ENCODE results near the gene CSMD2.
"Not testable (repeated sequence)": the region's sequence is repeated elsewhere in the genome, so short reads cannot be mapped to it uniquely, and the experiment has no call there.

CSMD2 gene

GRCh38 chr1:34055818-34056217 is 109.2 kb downstream of the CSMD2 start:
- no peak for DNase-seq (ENCODE audit: low read depth in 4 of 4, low spot score in 1 of 4)

GRCh38 chr1:34054920-34055319 is 110.1 kb downstream of the CSMD2 start:
- DNase-seq (ENCODE audit: low read depth in 4 of 4, low spot score in 1 of 4) = no peak

GRCh38 chr1:34053660-34054059 is 111.4 kb downstream of the CSMD2 start:
- DNase-seq (ENCODE audit: low read depth in 4 of 4, low spot score in 1 of 4) = no peak

DNA sequence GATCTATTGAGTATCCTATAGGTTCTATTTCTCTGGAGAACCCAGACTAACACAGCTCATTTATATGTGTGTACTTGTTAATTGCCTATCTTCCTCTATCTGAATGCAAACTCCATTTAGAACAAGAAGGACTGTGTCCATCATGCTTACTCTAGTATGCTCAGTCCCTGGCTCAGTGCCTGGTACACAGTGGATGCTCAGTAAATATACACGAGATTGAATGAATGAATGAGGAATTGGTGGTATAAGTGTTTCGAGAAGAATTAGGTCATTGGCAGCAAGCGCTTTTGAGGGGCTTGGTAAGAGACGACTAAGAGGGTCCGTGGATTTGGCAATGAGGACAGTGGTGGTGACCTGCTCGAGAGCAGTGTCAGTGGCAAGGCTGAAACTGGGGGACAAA is 112.5 kb downstream of the CSMD2 start:
- DNase-seq (ENCODE audit: low read depth in 4 of 4, low spot score in 1 of 4) = no peak

GRCh38 chr1:34050709-34051485 is 114.1 kb downstream of the CSMD2 start:
- no peak for DNase-seq (ENCODE audit: low read depth in 4 of 4, low spot score in 1 of 4)

GRCh38 chr1:34049994-34050393 is 115.0 kb downstream of the CSMD2 start:
- no peak for DNase-seq (ENCODE audit: low read depth in 4 of 4, low spot score in 1 of 4)

GRCh38 chr1:34049477-34049876 is 115.6 kb downstream of the CSMD2 start:
- DNase-seq (ENCODE audit: low read depth in 4 of 4, low spot score in 1 of 4) = no peak

- DNase-seq (ENCODE audit: low read depth in 4 of 4, low spot score in 1 of 4) = no peak
These were observed 127.2 kb downstream of the CSMD2 start for GRCh38 chr1:34037856-34038255.

DNA sequence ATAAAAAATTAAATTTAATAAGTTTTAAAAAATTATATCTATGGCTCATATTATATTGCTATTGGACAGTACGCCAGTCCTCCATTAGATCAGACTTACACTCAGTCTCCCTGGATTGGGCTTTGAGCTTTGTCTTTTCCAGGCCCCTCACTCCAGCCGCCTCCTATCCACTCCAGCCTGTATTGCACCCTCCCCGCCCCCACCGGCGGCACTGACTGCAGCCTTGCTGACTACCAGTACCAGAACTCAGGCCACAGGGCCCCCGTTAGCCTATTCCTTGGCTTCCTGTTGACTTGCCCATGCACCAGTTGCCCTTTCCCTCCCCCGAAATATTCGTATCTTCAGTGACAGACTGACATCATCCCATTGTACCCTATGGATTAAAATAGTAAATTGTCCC is 127.9 kb downstream of the CSMD2 start:
- no peak for DNase-seq (ENCODE audit: low read depth in 4 of 4, low spot score in 1 of 4)

DNA sequence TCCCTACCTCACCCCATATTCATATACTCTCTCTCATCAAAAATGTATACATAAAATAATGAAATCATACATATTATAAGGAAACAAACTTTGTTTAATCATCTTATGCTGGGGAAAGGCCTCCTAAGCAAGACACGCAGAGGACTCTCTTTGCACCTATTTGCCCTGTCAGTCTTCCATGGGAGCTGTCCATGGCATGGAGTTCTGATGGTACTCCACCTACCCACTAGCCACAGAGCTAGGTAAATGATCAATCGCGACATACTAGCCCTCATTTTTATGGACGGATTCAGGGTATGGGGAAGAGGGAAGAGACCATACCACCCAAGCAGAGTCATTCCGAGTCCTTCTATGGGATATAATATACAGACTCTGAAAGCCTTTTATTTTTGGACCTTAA is 131.0 kb downstream of the CSMD2 start:
- DNase-seq (ENCODE audit: low read depth in 4 of 4, low spot score in 1 of 4) = no peak

DNA sequence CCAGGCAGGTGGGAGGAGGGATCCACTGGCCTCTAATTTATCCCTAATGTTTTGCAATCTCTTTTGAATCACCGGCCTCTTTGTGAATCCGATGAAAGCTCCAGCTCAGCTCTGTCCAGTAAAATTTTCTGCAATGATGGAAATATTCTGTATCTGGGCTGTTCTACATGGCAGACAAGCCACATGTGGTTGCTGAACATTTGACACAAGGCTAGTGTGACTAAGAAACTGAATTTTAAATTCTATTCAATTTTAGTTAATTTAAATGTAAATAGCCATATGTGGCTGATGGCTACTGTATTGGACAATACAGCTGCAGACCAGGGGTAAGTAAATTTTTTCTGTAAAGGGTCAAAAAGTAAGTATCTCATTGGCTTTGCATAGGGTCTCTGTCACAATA is 135.1 kb downstream of the CSMD2 start:
- no peak for DNase-seq (ENCODE audit: low read depth in 4 of 4, low spot score in 1 of 4)

- no peak for DNase-seq (ENCODE audit: low read depth in 4 of 4, low spot score in 1 of 4)
These were observed 135.5 kb downstream of the CSMD2 start for GRCh38 chr1:34029515-34029914.

GRCh38 chr1:34028381-34029055 is 136.5 kb downstream of the CSMD2 start:
- no peak for DNase-seq (ENCODE audit: low read depth in 4 of 4, low spot score in 1 of 4)

DNA sequence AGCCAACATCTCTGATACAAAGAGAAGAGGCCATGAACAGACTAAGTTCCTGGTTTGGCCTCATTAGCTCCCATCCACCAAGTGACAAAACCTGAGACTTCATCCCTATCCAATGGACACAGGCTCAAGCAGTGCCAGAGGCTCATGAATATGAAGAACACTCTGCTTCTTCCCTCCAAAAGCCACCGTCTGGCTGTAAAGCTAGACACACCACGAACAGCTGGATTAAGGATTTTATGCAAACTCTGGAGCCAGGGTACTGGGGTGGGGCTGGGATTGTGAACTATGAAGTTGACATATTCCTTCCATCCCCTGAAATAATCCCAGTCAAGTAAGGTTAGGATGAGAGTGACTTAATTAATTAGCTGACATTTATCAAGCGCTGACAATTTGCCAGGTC is 139.4 kb downstream of the CSMD2 start:
- no peak for DNase-seq (ENCODE audit: low read depth in 4 of 4, low spot score in 1 of 4)

DNA sequence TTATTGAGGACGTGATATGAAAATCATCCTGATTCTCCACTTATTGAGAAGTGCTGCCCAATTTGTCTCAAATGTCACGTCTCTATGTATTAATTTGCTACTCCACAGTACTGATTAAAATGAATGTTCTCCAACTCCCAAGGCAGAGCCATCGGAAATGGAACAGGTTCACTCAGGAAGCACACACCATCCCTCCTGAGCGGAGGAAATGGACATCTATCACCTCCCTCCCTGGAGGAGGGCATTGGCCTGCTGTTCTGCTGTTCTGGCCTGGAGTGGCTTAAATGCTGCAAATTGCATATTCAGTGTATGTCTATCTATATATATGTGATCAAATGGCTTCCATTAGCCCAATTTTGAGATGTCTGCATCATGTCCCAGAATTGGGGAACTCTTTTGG is 140.5 kb downstream of the CSMD2 start:
- no peak for DNase-seq (ENCODE audit: low read depth in 4 of 4, low spot score in 1 of 4)

GRCh38 chr1:34019741-34020552 is 145.1 kb downstream of the CSMD2 start:
- no peak for DNase-seq (ENCODE audit: low read depth in 4 of 4, low spot score in 1 of 4)

GRCh38 chr1:34018285-34018684 is 146.7 kb downstream of the CSMD2 start:
- DNase-seq (ENCODE audit: low read depth in 4 of 4, low spot score in 1 of 4) = no peak

GRCh38 chr1:34016281-34016680 is 148.7 kb downstream of the CSMD2 start:
- DNase-seq (ENCODE audit: low read depth in 4 of 4, low spot score in 1 of 4) = not testable (repeated sequence)

- peak in 1 of 4 experiments; percentile 3 for DNase-seq (ENCODE audit: low read depth in 4 of 4, low spot score in 1 of 4)
These were observed 150.9 kb downstream of the CSMD2 start for GRCh38 chr1:34013958-34014737.

GRCh38 chr1:34013136-34013535 is 151.9 kb downstream of the CSMD2 start:
- no peak for DNase-seq (ENCODE audit: low read depth in 4 of 4, low spot score in 1 of 4)

- DNase-seq (ENCODE audit: low read depth in 4 of 4, low spot score in 1 of 4) = no peak
These were observed 155.6 kb downstream of the CSMD2 start for GRCh38 chr1:34009340-34009985.

Data from stimulated activated CD4-positive, alpha-beta T cell treated with anti-CD3 and anti-CD28 coated beads, Interleukin-1b, Interleukin-23, amount 100 ng/mL, for 24 hours (primary cell).